HG03520 (cell line): Measurements from ENCODE around the gene VAC14.

Experiments used
- ATAC-seq: cut with Tn5 transposase; IDR thresholded peaks from one replicate; pipeline ENCODE4 v1.9.1; 2021; ENCODE audit warnings: mild to moderate bottlenecking, moderate library complexity; ENCODE audit not compliant: unreplicated experiment

Gene VAC14

GRCh38 chr16:70726892-70727361, 74.0 kb downstream of the VAC14 start:
- ATAC-seq: no peak

- no peak for ATAC-seq
These were observed 74.8 kb downstream of the VAC14 start for GRCh38 chr16:70725912-70726828.

- ATAC-seq: no peak
These were observed 75.7 kb downstream of the VAC14 start for GRCh38 chr16:70725024-70725911.

GRCh38 chr16:70724146-70725023, 76.6 kb downstream of the VAC14 start:
- no peak for ATAC-seq

- no peak for ATAC-seq
These were observed 77.2 kb downstream of the VAC14 start for GRCh38 chr16:70723740-70724145.

GRCh38 chr16:70721202-70721963, 79.6 kb downstream of the VAC14 start:
- no peak for ATAC-seq

GRCh38 chr16:70720425-70721201, 80.3 kb downstream of the VAC14 start:
- no peak for ATAC-seq

GRCh38 chr16:70717065-70717464, 83.9 kb downstream of the VAC14 start:
- ATAC-seq: no peak

- ATAC-seq: no peak
These were observed 85.0 kb downstream of the VAC14 start for GRCh38 chr16:70715860-70716357.

- ATAC-seq: no peak
These were observed 85.7 kb downstream of the VAC14 start for GRCh38 chr16:70715055-70715858.

- no peak for ATAC-seq
These were observed 86.3 kb downstream of the VAC14 start for GRCh38 chr16:70714581-70715054.

- no peak for ATAC-seq
These were observed 87.1 kb downstream of the VAC14 start for GRCh38 chr16:70713824-70714223.

GRCh38 chr16:70713342-70713741, 87.6 kb downstream of the VAC14 start:
- ATAC-seq: no peak

- ATAC-seq: no peak
These were observed 88.0 kb downstream of the VAC14 start for GRCh38 chr16:70712942-70713341.

GRCh38 chr16:70712359-70712758, 88.6 kb downstream of the VAC14 start:
- ATAC-seq: no peak

GRCh38 chr16:70711211-70712031, 89.5 kb downstream of the VAC14 start:
- no peak for ATAC-seq
